Activated naive CD8-positive, alpha-beta T cell treated with anti-CD3 and anti-CD28 coated beads, Interleukin-2, amount 10 ng/mL, durations not matched to agents 7 days and 5 days (primary cell): ENCODE data around the gene C11orf86. TPM values are rescaled to one million over a fixed set of nuclear protein-coding genes. Genes with fewer than 3 reads are reported as not detected.
"Not testable (repeated sequence)": the region's sequence is repeated elsewhere in the genome, so short reads cannot be mapped to it uniquely, and the experiment has no call there.

Experiments used
- ATAC-seq: fragments of 150-1000 bp; cut with Tn5 transposase; one replicate; pipeline ENCODE4 v1.10.0; 2021; ENCODE audit warnings: low read depth, moderate library complexity
- POLR2A ChIA-PET: fragments of 350-600 bp; sonication (Branson Sonifier 250); formaldehyde crosslinking; loops from one replicate; lab custom pipeline; 2021; ENCODE audit warnings: antibody characterized with exemption; lab: Charles Lee
- DNase-seq: peaks from one replicate; pipeline ENCODE4 v3.0.0; 2021
- H3K27ac Mint-ChIP-seq: one replicate; pipeline ENCODE4 v1.8.0; 2022; ENCODE audit warnings: mild to moderate bottlenecking, mixed read lengths
- H3K27me3 Mint-ChIP-seq: one replicate; pipeline ENCODE4 v1.8.0; 2022; ENCODE audit warnings: mild to moderate bottlenecking, moderate library complexity, mixed read lengths
- H3K36me3 Mint-ChIP-seq: one replicate; pipeline ENCODE4 v1.8.0; 2021; ENCODE audit warnings: mild to moderate bottlenecking, mixed read lengths
- H3K4me1 Mint-ChIP-seq: one replicate; pipeline ENCODE4 v1.8.0; 2021; ENCODE audit warnings: mixed read lengths
- H3K4me3 Mint-ChIP-seq: one replicate; pipeline ENCODE4 v1.8.0; 2022; ENCODE audit warnings: mild to moderate bottlenecking, moderate library complexity, mixed read lengths
- H3K9me3 Mint-ChIP-seq: one replicate; pipeline ENCODE4 v1.8.0; 2021; ENCODE audit warnings: mixed read lengths
- total RNA-seq, 2 experiments: library from RNA; stranded (reverse); gene quantifications; one replicate each; pipeline ENCODE4 v1.2.3, GENCODE V29; 2021

C11orf86 gene
- total RNA-seq, 2 experiments from 2014 or later: not detected

- peaks cover 1% of the 10 kb centered on the region for H3K36me3 Mint-ChIP-seq
- no peak overlapping the region for H3K27ac Mint-ChIP-seq
Measured at GRCh38 chr11:66986178-66986545, 11.1 kb downstream of the C11orf86 start.

DNA sequence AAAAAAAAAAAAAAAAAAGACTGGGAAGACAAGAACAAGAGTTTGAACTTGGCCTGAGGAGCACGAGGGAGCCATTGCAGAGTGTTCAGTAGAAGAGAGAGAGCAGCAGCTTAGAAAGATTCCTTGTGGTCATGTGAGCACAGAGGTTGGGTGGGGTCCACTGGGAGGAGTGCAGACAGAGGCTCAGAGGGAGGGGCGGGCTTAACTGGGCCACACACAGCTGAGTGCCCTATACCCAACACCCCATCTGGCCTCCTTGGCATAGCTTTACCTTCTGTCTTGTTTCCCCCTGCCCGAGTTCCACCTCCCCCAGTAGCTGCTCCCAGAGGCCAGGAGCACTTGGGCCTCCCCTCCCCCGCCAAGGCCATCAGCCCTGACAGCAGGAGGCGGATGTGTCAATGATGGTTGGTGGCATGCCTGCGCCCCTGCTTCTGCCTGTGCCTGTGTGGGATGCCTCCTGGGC is 12.1 kb downstream of the C11orf86 start:
- peaks cover 19% of the 10 kb centered on the region for H3K27me3 Mint-ChIP-seq
- peaks cover 3% of the 10 kb centered on the region for H3K4me1 Mint-ChIP-seq
- DNase-seq (no peak), ATAC-seq (no peak)
- POLR2A ChIA-PET: no interaction called here
- no peak overlapping the region for H3K4me3 Mint-ChIP-seq
- no peak overlapping the region for H3K27ac Mint-ChIP-seq
- peaks cover 1% of the 10 kb centered on the region for H3K36me3 Mint-ChIP-seq
- H3K9me3 Mint-ChIP-seq: no peaks in the 10 kb centered on the region

More at GRCh38 chr11:66986178-66986545, 11.1 kb downstream of the C11orf86 start:
- peaks cover 18% of the 10 kb centered on the region for H3K27me3 Mint-ChIP-seq
- ATAC-seq (no peak), DNase-seq (no peak)
- no peaks in the 10 kb centered on the region for H3K9me3 Mint-ChIP-seq
- H3K4me1 Mint-ChIP-seq: peaks cover 5% of the 10 kb centered on the region
- no peak overlapping the region for H3K4me3 Mint-ChIP-seq
- POLR2A ChIA-PET: no interaction called here

GRCh38 chr11:66987924-66988637 is 13.0 kb downstream of the C11orf86 start:
- Mint-ChIP-seq H3K4me1 (peaks cover 2% of the 10 kb centered on the region), H3K4me3 (no peak overlapping the region), H3K27ac (no peak overlapping the region), H3K27me3 (peaks cover 14% of the 10 kb centered on the region), H3K9me3 (no peaks in the 10 kb centered on the region), H3K36me3 (peaks cover 1% of the 10 kb centered on the region)
- no peak for ATAC-seq
- no peak for DNase-seq
- POLR2A ChIA-PET: no interaction called here

DNA sequence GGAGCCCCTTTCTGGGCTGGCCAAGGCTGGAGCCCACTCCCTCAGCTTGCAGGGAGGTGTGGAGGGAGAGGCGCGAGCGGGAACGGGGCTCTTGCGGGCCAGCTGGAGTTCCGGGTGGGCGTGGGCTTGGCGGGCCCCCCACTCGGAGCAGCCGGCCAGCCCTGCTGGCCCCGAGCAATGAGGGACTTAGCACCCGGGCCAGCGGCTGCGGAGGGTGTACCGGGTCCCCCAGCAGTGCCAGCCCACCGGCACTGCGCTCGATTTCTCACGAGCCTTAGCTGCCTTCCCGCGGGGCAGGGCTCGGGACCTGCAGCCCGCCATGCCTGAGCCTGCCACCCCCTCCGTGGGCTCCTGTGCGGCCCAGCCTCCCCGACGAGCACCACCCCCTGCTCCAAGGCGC is 13.6 kb downstream of the C11orf86 start:
- H3K36me3 Mint-ChIP-seq, DNase-seq, H3K9me3 Mint-ChIP-seq, H3K27ac Mint-ChIP-seq, POLR2A ChIA-PET, H3K4me3 Mint-ChIP-seq, H3K4me1 Mint-ChIP-seq, ATAC-seq: not testable (repeated sequence)
- peaks cover 14% of the 10 kb centered on the region for H3K27me3 Mint-ChIP-seq

DNA sequence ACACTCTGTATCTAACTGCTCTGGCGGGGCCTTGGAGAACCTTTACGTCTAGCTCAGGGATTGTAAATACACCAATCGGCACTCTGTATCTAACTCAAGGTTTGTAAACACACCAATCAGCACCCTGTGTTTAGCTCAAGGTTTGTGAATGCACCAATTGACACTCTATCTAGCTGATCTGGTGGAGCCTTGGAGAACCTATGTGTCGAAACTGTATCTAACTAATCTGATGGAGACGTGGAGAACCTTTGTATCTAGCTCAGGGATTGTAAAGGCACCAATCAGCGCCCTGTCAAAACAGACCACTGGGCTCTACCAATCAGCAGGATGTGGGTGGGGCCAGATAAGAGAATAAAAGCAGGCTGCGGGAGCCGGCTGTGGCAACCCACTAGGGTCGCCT is 14.3 kb downstream of the C11orf86 start:
- H3K4me3 Mint-ChIP-seq, POLR2A ChIA-PET, H3K4me1 Mint-ChIP-seq: not testable (repeated sequence)

GRCh38 chr11:66992041-66992440 is 16.9 kb downstream of the C11orf86 start:
- POLR2A ChIA-PET: no interaction called here
- no peaks in the 10 kb centered on the region for H3K36me3 Mint-ChIP-seq
- H3K4me1 Mint-ChIP-seq: peaks cover 2% of the 10 kb centered on the region
- H3K4me3 Mint-ChIP-seq: no peak overlapping the region
- H3K27ac Mint-ChIP-seq: no peak overlapping the region
- H3K27me3 Mint-ChIP-seq: peaks cover 18% of the 10 kb centered on the region
- DNase-seq: no peak
- no peaks in the 10 kb centered on the region for H3K9me3 Mint-ChIP-seq
- ATAC-seq: no peak

More for the DNA sequence above, 14.3 kb downstream of the C11orf86 start:
- H3K27ac Mint-ChIP-seq, DNase-seq, H3K9me3 Mint-ChIP-seq, ATAC-seq, H3K36me3 Mint-ChIP-seq: not testable (repeated sequence)
- H3K27me3 Mint-ChIP-seq: peaks cover 14% of the 10 kb centered on the region

GRCh38 chr11:66996609-66997273 is 21.6 kb downstream of the C11orf86 start:
- DNase-seq (no peak), ATAC-seq (no peak)
- Mint-ChIP-seq H3K27me3 (peaks cover 16% of the 10 kb centered on the region), H3K36me3 (no peaks in the 10 kb centered on the region), H3K4me1 (no peaks in the 10 kb centered on the region), H3K27ac (no peak overlapping the region), H3K4me3 (no peak overlapping the region), H3K9me3 (no peaks in the 10 kb centered on the region)
- POLR2A ChIA-PET: no interaction called here

DNA sequence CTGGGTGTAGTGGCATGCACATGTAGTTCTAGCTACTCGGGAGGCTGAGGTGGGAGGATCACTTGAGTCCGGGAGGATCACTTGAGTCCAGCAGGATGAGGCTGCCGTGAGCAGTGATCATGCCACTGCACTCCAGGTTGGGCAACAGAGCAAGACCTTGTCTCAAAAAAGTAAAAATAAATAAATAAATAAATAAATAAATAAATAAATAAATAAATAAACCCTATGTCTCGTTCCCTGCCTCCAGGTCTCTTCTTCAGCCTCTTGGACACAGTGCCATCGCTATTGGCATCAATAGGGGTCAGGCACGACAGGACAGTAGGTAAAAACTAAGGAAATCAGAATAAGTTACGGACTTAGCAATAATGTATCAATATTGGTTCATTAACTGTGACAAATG is 24.5 kb downstream of the C11orf86 start:
- POLR2A ChIA-PET: no interaction called here
- H3K27ac Mint-ChIP-seq: no peak overlapping the region
- H3K36me3 Mint-ChIP-seq: no peaks in the 10 kb centered on the region
- no peak for DNase-seq
- H3K4me3 Mint-ChIP-seq: no peak overlapping the region
- ATAC-seq: no peak
- H3K27me3 Mint-ChIP-seq: peaks cover 9% of the 10 kb centered on the region
- no peaks in the 10 kb centered on the region for H3K4me1 Mint-ChIP-seq
- H3K9me3 Mint-ChIP-seq: no peaks in the 10 kb centered on the region

GRCh38 chr11:67001332-67001731 is 26.2 kb downstream of the C11orf86 start:
- no peaks in the 10 kb centered on the region for H3K9me3 Mint-ChIP-seq

GRCh38 chr11:67002297-67002913 is 27.3 kb downstream of the C11orf86 start:
- no peak for ATAC-seq
- Mint-ChIP-seq H3K27me3 (peaks cover 2% of the 10 kb centered on the region), H3K9me3 (no peaks in the 10 kb centered on the region), H3K27ac (no peak overlapping the region), H3K4me1 (no peaks in the 10 kb centered on the region), H3K4me3 (no peak overlapping the region), H3K36me3 (no peaks in the 10 kb centered on the region)
- DNase-seq: no peak
- POLR2A ChIA-PET: interaction anchor here (0.6 kb wide), 1 partner anchor 61 kb away, joined by 4 read pairs; no protein-coding TSS in a partner anchor

More at GRCh38 chr11:67001332-67001731, 26.2 kb downstream of the C11orf86 start:
- Mint-ChIP-seq H3K4me1 (no peaks in the 10 kb centered on the region), H3K4me3 (no peak overlapping the region), H3K27ac (no peak overlapping the region), H3K27me3 (peaks cover 7% of the 10 kb centered on the region), H3K36me3 (no peaks in the 10 kb centered on the region)
- POLR2A ChIA-PET: no interaction called here
- ATAC-seq (no peak), DNase-seq (no peak)

DNA sequence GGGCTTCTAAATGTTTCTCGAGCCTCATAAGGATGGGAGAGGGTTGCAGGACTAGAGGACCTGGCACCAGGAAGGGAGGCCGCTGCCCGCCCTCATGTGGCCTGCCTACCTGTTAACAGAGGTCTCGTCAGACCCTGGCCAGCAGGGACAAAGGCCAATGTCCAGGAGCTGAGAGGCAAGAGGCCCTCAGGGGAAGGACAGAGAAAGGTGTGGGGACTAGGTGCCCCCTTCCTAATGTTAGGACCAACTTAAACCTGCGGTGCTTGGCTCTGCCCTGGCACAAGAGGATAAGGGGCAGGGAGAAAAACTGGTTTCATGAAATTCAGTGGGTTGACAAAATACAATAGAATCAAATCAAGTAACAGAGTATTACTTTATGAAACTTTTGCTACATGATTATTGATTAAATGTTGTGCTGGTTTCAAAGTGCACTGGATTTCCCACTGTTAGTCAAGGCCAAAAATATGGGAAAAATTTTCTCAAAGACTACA is 27.9 kb downstream of the C11orf86 start:
- Mint-ChIP-seq H3K9me3 (no peaks in the 10 kb centered on the region), H3K4me3 (no peak overlapping the region), H3K27ac (no peak overlapping the region), H3K27me3 (peaks cover 2% of the 10 kb centered on the region), H3K4me1 (no peaks in the 10 kb centered on the region), H3K36me3 (no peaks in the 10 kb centered on the region)
- ATAC-seq (no peak), DNase-seq (no peak)
- POLR2A ChIA-PET: interaction anchor here (0.6 kb wide), 1 partner anchor 60 kb away, joined by 4 read pairs; no protein-coding TSS in a partner anchor

DNA sequence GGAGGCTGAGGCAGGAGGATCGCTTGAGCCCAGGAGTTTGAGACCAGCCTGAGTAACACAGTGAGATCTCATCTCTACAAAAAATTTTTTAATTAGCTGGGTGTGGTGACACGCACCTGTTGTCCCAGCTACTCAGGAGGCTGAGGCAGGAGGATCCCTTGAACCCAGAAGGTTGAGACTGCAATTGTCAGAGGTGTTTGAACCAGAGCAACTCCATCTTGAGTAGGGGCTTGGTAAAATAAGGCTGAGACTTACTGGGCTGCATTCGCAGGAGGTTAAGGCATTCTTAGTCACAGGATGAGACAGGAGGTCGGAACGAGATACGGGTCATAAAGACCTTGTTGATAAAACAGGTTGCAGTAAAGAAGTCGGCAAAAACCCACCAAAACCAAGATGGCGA is 30.1 kb downstream of the C11orf86 start:
- DNase-seq, H3K27me3 Mint-ChIP-seq, H3K9me3 Mint-ChIP-seq, ATAC-seq, H3K27ac Mint-ChIP-seq, H3K4me1 Mint-ChIP-seq, POLR2A ChIA-PET, H3K4me3 Mint-ChIP-seq, H3K36me3 Mint-ChIP-seq: not testable (repeated sequence)

DNA sequence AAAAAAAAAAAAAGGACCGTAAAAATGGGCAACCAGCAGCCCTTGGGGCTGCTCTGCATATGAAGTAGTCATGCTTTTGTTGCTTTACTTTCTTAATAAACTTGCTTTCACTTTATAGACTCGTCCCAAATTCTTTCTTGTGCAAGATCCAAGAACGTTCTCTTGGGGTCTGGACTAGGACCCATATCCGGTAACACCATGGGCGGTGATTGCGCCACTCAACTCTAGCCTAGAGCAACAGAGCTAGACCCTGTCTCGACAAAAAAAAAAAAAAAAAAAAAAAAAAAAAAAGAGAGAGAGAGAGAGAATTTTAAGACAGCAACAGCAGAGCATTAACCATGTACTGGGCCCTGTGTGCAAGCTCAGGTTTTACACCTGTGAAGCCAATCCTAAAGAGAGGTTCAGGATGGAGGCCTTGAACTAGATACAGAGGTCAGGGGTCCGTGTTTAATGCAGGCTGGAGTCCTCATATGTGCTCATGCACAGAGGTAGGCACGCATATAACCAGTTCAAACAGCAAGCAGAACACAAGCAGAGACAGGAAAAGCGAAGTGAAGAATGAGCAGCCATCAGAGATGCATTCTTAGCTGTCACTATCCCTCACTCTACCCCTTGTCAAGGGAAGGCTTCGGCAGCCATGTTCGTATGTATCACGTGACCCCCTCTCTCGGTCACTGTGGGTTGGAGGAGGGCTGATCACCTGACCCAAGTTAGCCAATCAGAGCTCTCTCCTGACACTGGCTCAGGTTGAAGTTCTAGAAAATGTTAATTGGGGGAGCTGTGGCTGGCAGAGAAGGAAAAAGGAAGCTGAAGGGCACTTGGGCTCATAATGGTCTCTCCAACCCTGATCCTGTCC is 31.2 kb downstream of the C11orf86 start:
- Mint-ChIP-seq H3K4me3 (no peak overlapping the region), H3K36me3 (no peaks in the 10 kb centered on the region), H3K27me3 (peaks cover 7% of the 10 kb centered on the region), H3K27ac (no peak overlapping the region), H3K4me1 (no peaks in the 10 kb centered on the region), H3K9me3 (no peaks in the 10 kb centered on the region)
- DNase-seq (no peak), ATAC-seq (no peak)
- POLR2A ChIA-PET: no interaction called here
